ENCODE results near the gene BICRA.

DNA sequence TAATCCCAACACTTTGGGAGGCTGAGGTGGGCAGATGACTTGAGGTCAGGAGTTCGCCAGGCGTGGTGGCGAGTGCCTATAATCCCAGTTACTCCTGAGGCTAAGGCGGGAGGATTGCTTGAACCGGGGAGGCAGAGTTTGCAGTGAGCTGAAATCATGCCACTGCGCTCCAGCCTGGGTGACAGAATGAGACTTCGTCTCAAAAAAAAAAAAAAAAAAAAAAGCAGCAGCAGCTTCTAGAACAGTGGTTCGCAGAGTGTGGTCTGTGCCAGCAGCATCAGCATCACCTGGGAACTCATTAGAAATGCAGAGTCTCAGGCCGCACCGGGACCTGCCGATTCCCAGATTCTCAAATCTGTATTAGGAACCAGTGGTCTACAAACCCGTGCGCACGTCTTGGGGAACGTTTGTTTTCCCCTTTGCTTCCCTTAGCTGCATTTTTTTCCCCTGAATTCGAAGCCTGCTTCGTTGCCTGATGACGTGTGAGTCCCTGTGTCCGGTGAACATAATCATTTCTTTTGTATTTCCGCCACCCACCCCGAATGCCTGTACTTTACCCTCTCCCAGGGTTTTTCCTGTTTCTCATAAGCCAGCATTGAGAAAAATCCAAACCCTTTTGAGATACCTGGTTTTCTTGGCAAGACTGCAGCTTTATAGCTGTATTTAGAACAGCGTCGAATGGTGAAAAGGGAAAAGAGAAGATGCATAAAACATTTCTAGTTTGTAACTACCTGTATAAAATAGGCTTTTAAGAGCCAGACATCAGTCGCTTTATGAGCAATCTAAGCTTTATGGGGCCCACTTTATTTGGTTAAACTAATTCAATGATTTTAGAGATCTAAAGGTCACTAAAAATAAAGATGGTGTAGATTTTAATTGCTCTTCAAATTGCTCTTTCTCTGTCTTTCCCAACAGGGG, 49.8 kb downstream of the BICRA start:
- TF ChIP-seq CTCF (conservative IDR thresholded peaks at IDR 0.05; ENCODE audit: low read depth, low read length) (no peak), POLR2A (IDR thresholded peaks at IDR 0.05; ENCODE audit: low read depth, low read length) (no peak), RAD21 (IDR thresholded peaks at IDR 0.05; ENCODE audit: low read length) (no peak), BHLHE40 (IDR thresholded peaks at IDR 0.05; ENCODE audit: low read depth, low read length) (no peak)
